Astrocyte of the spinal cord (primary cell): ENCODE measurements around the gene RRAGC.

Experiments used
- DNase-seq: peaks from one replicate; pipeline ENCODE4 v3.0.0; 2011; ENCODE audit warnings: low read depth, low spot score
- H3K4me3 ChIP-seq: 2 replicates; pipeline ENCODE4 v1.5.1; 2011; ENCODE audit warnings: low read depth, mild to moderate bottlenecking, low read length, moderate library complexity
- CTCF ChIP-seq: IDR thresholded peaks from 2 replicates; pipeline ENCODE4 v1.5.1; 2012; ENCODE audit warnings: low read depth, mild to moderate bottlenecking, low read length, inconsistent platforms
- in situ Hi-C: cut with HindIII; loops from 2 replicates; pipeline ENCODE4 v1.10.0; 2017; ENCODE audit warnings: low sequenced_read_pairs

Gene RRAGC

GRCh38 chr1:38859561-38860453, at the start of gene RRAGC:
TSS of gene RRAGC (minus strand) at chr1:38859772. CDS start at chr1:38859646, 126 bp downstream.
- TF ChIP-seq CTCF, result no peak
- in situ Hi-C loops, result no loop called here
- peak; percentile 99 for DNase-seq
- H3K4me3 ChIP-seq, result peak within 1 kb of the TSS; percentile 90

- in situ Hi-C loops, result no loop called here
- DNase-seq, result no peak
- TF ChIP-seq CTCF, result no peak
- no peak overlapping the region for H3K4me3 ChIP-seq
These were observed 49.2 kb upstream of the RRAGC start for GRCh38 chr1:38908821-38909220.

GRCh38 chr1:38905985-38906384, 46.4 kb upstream of the RRAGC start:
- H3K4me3 ChIP-seq, result no peak overlapping the region
- in situ Hi-C loops, result no loop called here
- no peak for DNase-seq
- no peak for TF ChIP-seq CTCF

- no peak for TF ChIP-seq CTCF
- H3K4me3 ChIP-seq, result no peak overlapping the region
- DNase-seq, result no peak
- in situ Hi-C loops, result no loop called here
These were observed 40.0 kb upstream of the RRAGC start for GRCh38 chr1:38899560-38899959.

GRCh38 chr1:38898653-38899230, 39.2 kb upstream of the RRAGC start:
- TF ChIP-seq CTCF, result no peak
- in situ Hi-C loops, result no loop called here
- DNase-seq, result no peak
- H3K4me3 ChIP-seq, result no peak overlapping the region

- H3K4me3 ChIP-seq, result no peak overlapping the region
- DNase-seq, result no peak
- TF ChIP-seq CTCF, result no peak
- in situ Hi-C loops, result no loop called here
These were observed 36.6 kb upstream of the RRAGC start for GRCh38 chr1:38896169-38896568.
